Stimulated activated CD8-positive, alpha-beta memory T cell treated with anti-CD3 and anti-CD28 coated beads, Interleukin-4, amount 100 ng/mL, for 24 hours (primary cell): ENCODE results near the gene HDDC2.

Experiments
- DNase-seq: peaks from one replicate; pipeline ENCODE4 v3.0.0-alpha.2; 2020; ENCODE audit warnings: low read depth

Gene HDDC2

GRCh38 chr6:125233202-125233601 lies 68.6 kb downstream of the HDDC2 start:
- no peak for DNase-seq

- DNase-seq, result no peak
Observed at GRCh38 chr6:125232466-125232865, 69.3 kb downstream of the HDDC2 start.

- DNase-seq, result no peak
Observed at GRCh38 chr6:125231574-125232343, 70.0 kb downstream of the HDDC2 start.

- no peak for DNase-seq
Observed at GRCh38 chr6:125231133-125231532, 70.6 kb downstream of the HDDC2 start.

DNA sequence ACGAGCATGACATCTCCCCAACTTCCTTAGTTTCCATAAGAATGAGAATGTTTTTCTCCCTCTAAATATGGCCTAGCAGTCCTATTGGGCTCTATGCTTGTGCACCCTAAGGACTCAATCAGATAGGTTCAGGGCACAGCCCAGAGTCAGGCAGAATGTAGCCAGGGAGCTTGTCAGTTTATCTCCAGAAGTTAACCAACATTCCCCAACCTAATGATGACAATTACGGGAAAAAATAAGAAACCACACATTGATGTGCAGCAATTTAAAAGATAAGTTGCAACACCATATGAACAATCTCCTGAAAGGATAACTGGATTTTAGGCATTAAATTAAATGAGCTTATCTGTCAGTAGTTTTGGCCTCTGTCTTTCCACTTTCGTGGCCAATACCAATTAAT lies 71.1 kb downstream of the HDDC2 start:
- no peak for DNase-seq

- DNase-seq, result no peak
Observed at GRCh38 chr6:125228981-125229479, 72.7 kb downstream of the HDDC2 start.

GRCh38 chr6:125227244-125227643 lies 74.5 kb downstream of the HDDC2 start:
- DNase-seq, result no peak
